ENCODE results near the gene POLA1.

The POLA1 gene

GRCh38 chrX:24870143-24870542, 176.4 kb downstream of the POLA1 start:
- H3K27me3 ChIP-seq (ENCODE audit: insufficient read depth, low read length, poor library complexity) = no peaks in the 10 kb centered on the region
- H3K79me1 ChIP-seq (ENCODE audit: low read length) = no peaks in the 10 kb centered on the region
- no peak overlapping the region for H3K4me3 ChIP-seq (ENCODE audit: low read length)
- H2BK5ac ChIP-seq (ENCODE audit: low read length) = no peak overlapping the region
- no peak overlapping the region for H3K56ac ChIP-seq (ENCODE audit: low read length)
- no peak overlapping the region for H3K23ac ChIP-seq (ENCODE audit: low read length)
- no peak overlapping the region for H3K4me2 ChIP-seq (ENCODE audit: low read length)
- no peak overlapping the region for H3K27ac ChIP-seq (ENCODE audit: low read depth, low read length)
- no peak overlapping the region for H4K5ac ChIP-seq (ENCODE audit: low read length)
- H3K9ac ChIP-seq (ENCODE audit: low read length) = no peak overlapping the region
- WGBS (ENCODE audit: extremely low coverage, insufficient coverage, low lambda C conversion rate) = no CpG with 5 or more reads among the region's 3 CpGs
- H3K36me3 ChIP-seq (ENCODE audit: control insufficient read depth, insufficient read depth, low read length) = no peaks in the 10 kb centered on the region
- no peaks in the 10 kb centered on the region for H3K79me2 ChIP-seq (ENCODE audit: control insufficient read depth, insufficient read depth, low read length)
- H3K18ac ChIP-seq (ENCODE audit: low read length) = no peak overlapping the region
- no peak overlapping the region for H2AK5ac ChIP-seq (ENCODE audit: low read length)
- no peaks in the 10 kb centered on the region for H3K4me1 ChIP-seq (ENCODE audit: control insufficient read depth, low read depth, low read length)
- no peak overlapping the region for H2BK15ac ChIP-seq (replicated peaks; ENCODE audit: low read depth)
- no peak for DNase-seq
- H4K8ac ChIP-seq (ENCODE audit: low read depth, low read length) = no peak overlapping the region
- no peak overlapping the region for H3K4ac ChIP-seq (ENCODE audit: low read depth, low read length)
- H2BK120ac ChIP-seq (ENCODE audit: low read depth, low read length) = no peak overlapping the region

GRCh38 chrX:24874604-24875247, 181.0 kb downstream of the POLA1 start:
- H3K27ac ChIP-seq (ENCODE audit: low read depth, low read length) = no peak overlapping the region
- H4K5ac ChIP-seq (ENCODE audit: low read length) = no peak overlapping the region
- no peaks in the 10 kb centered on the region for H3K79me1 ChIP-seq (ENCODE audit: low read length)
- peak; percentile 31 for DNase-seq
- no peaks in the 10 kb centered on the region for H3K79me2 ChIP-seq (ENCODE audit: control insufficient read depth, insufficient read depth, low read length)
- H2BK15ac ChIP-seq (replicated peaks; ENCODE audit: low read depth) = no peak overlapping the region
- H3K4me3 ChIP-seq (ENCODE audit: low read length) = no peak overlapping the region
- no peak overlapping the region for H3K9ac ChIP-seq (ENCODE audit: low read length)
- H4K8ac ChIP-seq (ENCODE audit: low read depth, low read length) = no peak overlapping the region
- no peaks in the 10 kb centered on the region for H3K27me3 ChIP-seq (ENCODE audit: insufficient read depth, low read length, poor library complexity)
- no peak overlapping the region for H2BK5ac ChIP-seq (ENCODE audit: low read length)
- no peak overlapping the region for H2BK120ac ChIP-seq (ENCODE audit: low read depth, low read length)
- H3K4me2 ChIP-seq (ENCODE audit: low read length) = no peak overlapping the region
- no peak overlapping the region for H2AK5ac ChIP-seq (ENCODE audit: low read length)
- no peaks in the 10 kb centered on the region for H3K36me3 ChIP-seq (ENCODE audit: control insufficient read depth, insufficient read depth, low read length)
- H3K56ac ChIP-seq (ENCODE audit: low read length) = no peak overlapping the region
- WGBS (ENCODE audit: extremely low coverage, insufficient coverage, low lambda C conversion rate) = no CpG with 5 or more reads among the region's 7 CpGs
- no peak overlapping the region for H3K23ac ChIP-seq (ENCODE audit: low read length)
- no peaks in the 10 kb centered on the region for H3K4me1 ChIP-seq (ENCODE audit: control insufficient read depth, low read depth, low read length)
- no peak overlapping the region for H3K18ac ChIP-seq (ENCODE audit: low read length)
- H3K4ac ChIP-seq (ENCODE audit: low read depth, low read length) = no peak overlapping the region

DNA sequence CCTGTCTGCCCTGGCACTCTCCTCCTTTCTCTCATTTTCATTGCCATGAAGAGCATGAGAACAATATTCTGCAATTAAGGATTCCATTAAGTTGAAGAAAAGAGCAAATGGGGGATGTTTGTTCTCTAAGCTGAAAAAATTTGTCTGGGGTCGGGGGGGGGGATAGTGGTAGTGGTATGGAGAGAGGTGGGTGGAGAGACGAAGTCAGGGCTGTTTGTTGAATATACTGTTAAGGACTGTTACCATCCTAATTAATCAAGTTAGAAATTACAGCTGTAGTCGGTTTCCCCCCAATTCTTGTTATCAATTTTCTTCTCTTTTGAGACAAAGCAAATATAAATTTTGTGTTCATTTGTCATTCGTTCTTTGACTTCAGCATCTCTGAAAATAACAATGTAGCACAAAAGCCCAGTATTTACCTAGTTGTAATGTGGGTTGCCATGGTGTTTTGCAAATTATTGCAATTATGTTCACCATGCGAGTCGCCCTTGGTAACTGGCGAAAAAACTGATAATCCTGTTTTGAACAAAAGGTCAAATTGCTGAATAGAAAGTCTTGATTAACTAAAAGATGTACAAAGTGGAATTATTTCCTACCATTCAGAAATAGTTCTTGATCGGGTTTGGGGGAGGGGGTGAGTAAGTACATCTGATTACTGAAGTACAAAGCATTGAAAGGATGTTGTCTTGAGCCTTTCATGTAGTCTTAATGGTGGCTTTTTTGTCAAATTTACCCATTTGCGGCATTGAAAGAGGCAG, 183.0 kb downstream of the POLA1 start:
- H3K4me1 ChIP-seq (ENCODE audit: control insufficient read depth, low read depth, low read length) = no peaks in the 10 kb centered on the region
- DNase-seq = no peak
- no peak overlapping the region for H2BK120ac ChIP-seq (ENCODE audit: low read depth, low read length)
- H3K27me3 ChIP-seq (ENCODE audit: insufficient read depth, low read length, poor library complexity) = no peaks in the 10 kb centered on the region
- no peak overlapping the region for H3K23ac ChIP-seq (ENCODE audit: low read length)
- no peak overlapping the region for H4K8ac ChIP-seq (ENCODE audit: low read depth, low read length)
- no peak overlapping the region for H2BK5ac ChIP-seq (ENCODE audit: low read length)
- H3K36me3 ChIP-seq (ENCODE audit: control insufficient read depth, insufficient read depth, low read length) = no peaks in the 10 kb centered on the region
- no peak overlapping the region for H4K5ac ChIP-seq (ENCODE audit: low read length)
- no peak overlapping the region for H3K9ac ChIP-seq (ENCODE audit: low read length)
- no peak overlapping the region for H2BK15ac ChIP-seq (replicated peaks; ENCODE audit: low read depth)
- no CpG with 5 or more reads among the region's 9 CpGs for WGBS (ENCODE audit: extremely low coverage, insufficient coverage, low lambda C conversion rate)
- no peak overlapping the region for H3K18ac ChIP-seq (ENCODE audit: low read length)
- no peak overlapping the region for H2AK5ac ChIP-seq (ENCODE audit: low read length)
- no peaks in the 10 kb centered on the region for H3K79me1 ChIP-seq (ENCODE audit: low read length)
- H3K4ac ChIP-seq (ENCODE audit: low read depth, low read length) = no peak overlapping the region
- no peak overlapping the region for H3K56ac ChIP-seq (ENCODE audit: low read length)
- H3K4me3 ChIP-seq (ENCODE audit: low read length) = no peak overlapping the region
- H3K4me2 ChIP-seq (ENCODE audit: low read length) = no peak overlapping the region
- H3K27ac ChIP-seq (ENCODE audit: low read depth, low read length) = no peak overlapping the region
- no peaks in the 10 kb centered on the region for H3K79me2 ChIP-seq (ENCODE audit: control insufficient read depth, insufficient read depth, low read length)

DNA sequence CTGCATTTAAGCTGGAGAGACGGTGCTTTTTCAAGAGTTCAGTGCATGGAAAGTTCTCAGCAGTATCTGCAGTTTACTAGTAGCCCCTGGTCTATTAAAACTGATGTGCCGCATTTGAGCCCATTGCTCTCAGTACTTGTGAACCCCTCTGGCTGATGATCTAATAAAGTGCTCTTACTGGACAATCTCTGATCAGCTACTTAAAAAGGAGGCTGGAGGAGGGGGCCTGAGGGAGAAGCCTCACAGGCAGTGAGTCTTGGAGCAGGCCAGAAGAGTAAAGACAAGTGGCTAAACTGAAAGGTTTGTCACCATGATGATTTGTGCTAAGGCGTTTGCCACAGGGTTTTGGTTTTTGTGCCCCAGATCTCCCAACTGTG, 183.6 kb downstream of the POLA1 start:
- no peaks in the 10 kb centered on the region for H3K4me1 ChIP-seq (ENCODE audit: control insufficient read depth, low read depth, low read length)
- H2BK120ac ChIP-seq (ENCODE audit: low read depth, low read length) = no peak overlapping the region
- H3K4ac ChIP-seq (ENCODE audit: low read depth, low read length) = no peak overlapping the region
- H3K4me3 ChIP-seq (ENCODE audit: low read length) = no peak overlapping the region
- DNase-seq = no peak
- H4K5ac ChIP-seq (ENCODE audit: low read length) = no peak overlapping the region
- no peak overlapping the region for H3K4me2 ChIP-seq (ENCODE audit: low read length)
- H3K27ac ChIP-seq (ENCODE audit: low read depth, low read length) = no peak overlapping the region
- H4K8ac ChIP-seq (ENCODE audit: low read depth, low read length) = no peak overlapping the region
- H3K36me3 ChIP-seq (ENCODE audit: control insufficient read depth, insufficient read depth, low read length) = no peaks in the 10 kb centered on the region
- no peak overlapping the region for H3K23ac ChIP-seq (ENCODE audit: low read length)
- H2AK5ac ChIP-seq (ENCODE audit: low read length) = no peak overlapping the region
- no peaks in the 10 kb centered on the region for H3K79me2 ChIP-seq (ENCODE audit: control insufficient read depth, insufficient read depth, low read length)
- no peak overlapping the region for H2BK5ac ChIP-seq (ENCODE audit: low read length)
- H3K18ac ChIP-seq (ENCODE audit: low read length) = no peak overlapping the region
- H3K27me3 ChIP-seq (ENCODE audit: insufficient read depth, low read length, poor library complexity) = no peaks in the 10 kb centered on the region
- no peak overlapping the region for H3K9ac ChIP-seq (ENCODE audit: low read length)
- H3K56ac ChIP-seq (ENCODE audit: low read length) = no peak overlapping the region
- WGBS (ENCODE audit: extremely low coverage, insufficient coverage, low lambda C conversion rate) = no CpG with 5 or more reads among the region's 3 CpGs
- no peak overlapping the region for H2BK15ac ChIP-seq (replicated peaks; ENCODE audit: low read depth)
- H3K79me1 ChIP-seq (ENCODE audit: low read length) = no peaks in the 10 kb centered on the region

- H2AK5ac ChIP-seq (ENCODE audit: low read length) = no peak overlapping the region
- no peak overlapping the region for H3K4ac ChIP-seq (ENCODE audit: low read depth, low read length)
- no peaks in the 10 kb centered on the region for H3K4me1 ChIP-seq (ENCODE audit: control insufficient read depth, low read depth, low read length)
- no peak overlapping the region for H3K56ac ChIP-seq (ENCODE audit: low read length)
- no peak overlapping the region for H3K18ac ChIP-seq (ENCODE audit: low read length)
- H3K79me1 ChIP-seq (ENCODE audit: low read length) = no peaks in the 10 kb centered on the region
- H3K23ac ChIP-seq (ENCODE audit: low read length) = no peak overlapping the region
- no peak overlapping the region for H3K9ac ChIP-seq (ENCODE audit: low read length)
- no peak overlapping the region for H3K4me3 ChIP-seq (ENCODE audit: low read length)
- H4K5ac ChIP-seq (ENCODE audit: low read length) = no peak overlapping the region
- H4K8ac ChIP-seq (ENCODE audit: low read depth, low read length) = no peak overlapping the region
- H3K27me3 ChIP-seq (ENCODE audit: insufficient read depth, low read length, poor library complexity) = no peaks in the 10 kb centered on the region
- no peak overlapping the region for H3K4me2 ChIP-seq (ENCODE audit: low read length)
- H2BK15ac ChIP-seq (replicated peaks; ENCODE audit: low read depth) = no peak overlapping the region
- no peak overlapping the region for H2BK120ac ChIP-seq (ENCODE audit: low read depth, low read length)
- H3K79me2 ChIP-seq (ENCODE audit: control insufficient read depth, insufficient read depth, low read length) = no peaks in the 10 kb centered on the region
- H3K36me3 ChIP-seq (ENCODE audit: control insufficient read depth, insufficient read depth, low read length) = no peaks in the 10 kb centered on the region
- H3K27ac ChIP-seq (ENCODE audit: low read depth, low read length) = no peak overlapping the region
- no peak for DNase-seq
- WGBS (ENCODE audit: extremely low coverage, insufficient coverage, low lambda C conversion rate) = no CpG with 5 or more reads among the region's 4 CpGs
- H2BK5ac ChIP-seq (ENCODE audit: low read length) = no peak overlapping the region
Observed at GRCh38 chrX:24877854-24878650, 184.3 kb downstream of the POLA1 start.
